Smooth muscle cell (in vitro differentiated cells): ENCODE results near the gene MBP. TPM values are rescaled to one million over a fixed set of nuclear protein-coding genes. Genes with fewer than 3 reads are reported as not detected.
"Not testable (repeated sequence)": the region's sequence is repeated elsewhere in the genome, so short reads cannot be mapped to it uniquely, and the experiment has no call there.

ENCODE experiments used
- DNase-seq: peaks from one replicate; lab custom pipeline; 2025; ENCODE audit not compliant: unreplicated experiment; lab: John Stamatoyannopoulos, UW
- H2AFZ ChIP-seq: fragments of 200-600 bp; sonication (generic); 2 replicates; pipeline ENCODE4 v1.6.0; 2016; ENCODE audit warnings: antibody characterized with exemption, low read depth, mild to moderate bottlenecking
- H3F3A ChIP-seq: fragments of 200-600 bp; sonication (generic); 2 replicates; pipeline ENCODE4 v1.6.0; 2017; ENCODE audit warnings: antibody characterized with exemption, low read depth
- H3K27ac ChIP-seq: fragments of 200-600 bp; sonication (generic); 2 replicates; pipeline ENCODE4 v1.5.1; 2016; ENCODE audit warnings: low read depth, mild to moderate bottlenecking
- H3K27me3 ChIP-seq: fragments of 200-600 bp; sonication (generic); 2 replicates; pipeline ENCODE4 v1.6.1; 2016; ENCODE audit warnings: low read depth, mild to moderate bottlenecking
- H3K36me3 ChIP-seq: fragments of 200-600 bp; sonication (generic); 2 replicates; pipeline ENCODE4 v1.5.1; 2016; ENCODE audit warnings: low read depth
- H3K4me1 ChIP-seq: fragments of 200-600 bp; sonication (generic); 2 replicates; pipeline ENCODE4 v1.5.1; 2016; ENCODE audit warnings: low read depth
- H3K4me2 ChIP-seq: fragments of 200-600 bp; sonication (generic); 2 replicates; pipeline ENCODE4 v1.6.0; 2016; ENCODE audit warnings: mild to moderate bottlenecking
- H3K4me3 ChIP-seq: fragments of 200-600 bp; sonication (generic); 2 replicates; pipeline ENCODE4 v1.5.1; 2016; ENCODE audit warnings: mild to moderate bottlenecking
- H3K79me2 ChIP-seq: fragments of 200-600 bp; sonication (generic); 2 replicates; pipeline ENCODE4 v1.6.0; 2016; ENCODE audit warnings: low read depth, mild to moderate bottlenecking
- H3K9ac ChIP-seq: fragments of 200-600 bp; sonication (generic); 2 replicates; pipeline ENCODE4 v1.6.0; 2016; ENCODE audit warnings: low read depth
- H3K9me3 ChIP-seq: fragments of 200-600 bp; sonication (generic); replicated peaks from 2 replicates; pipeline ENCODE4 v1.5.1; 2016; ENCODE audit warnings: low read depth
- H4K20me1 ChIP-seq: fragments of 200-600 bp; sonication (generic); 2 replicates; pipeline ENCODE4 v1.6.0; 2016; ENCODE audit warnings: low read depth
- WGBS: methylation state at CpG from one replicate; pipeline ENCODE4 v1.1.7; 2016; ENCODE audit warnings: low lambda C conversion rate; 5-methylcytosine and 5-hydroxymethylcytosine counted together
- polyA plus RNA-seq: library from polyadenylated mRNA; unstranded; fragments of >200 nt; fragmentation: Nextera tagmentation; extraction: Ambion mirVana; gene quantifications from 2 replicates; pipeline ENCODE4 v1.2.1, GENCODE V29; 2016
- total RNA-seq: library from RNA; depleted of rRNA; stranded (reverse); fragments of >200 nt; gene quantifications from 2 replicates; pipeline ENCODE4 v1.2.3, GENCODE V29; 2014
- TF ChIP-seq, protein P1 (sequence below): fragments of 200-600 bp; sonication (generic); IDR thresholded peaks from 2 replicates; pipeline ENCODE4 v1.5.1; 2017; ENCODE audit warnings: borderline replicate concordance, mild to moderate bottlenecking, antibody characterized with exemption; ENCODE audit not compliant: insufficient read depth, poor library complexity, severe bottlenecking

MBP gene
- total and polyA plus RNA-seq, 2 experiments from 2014 or later, result 1.4 to 5.1 TPM

GRCh38 chr18:76992226-76993084, 140.1 kb downstream of the MBP start:
- 83% methylated on average over 17 of the region's 17 CpGs for WGBS
- Histone ChIP-seq H4K20me1 (no peaks in the 10 kb centered on the region), H3K79me2 (no peaks in the 10 kb centered on the region), H3K4me1 (no peaks in the 10 kb centered on the region), H3K27ac (no peak overlapping the region), H3K9ac (no peak overlapping the region), H2AFZ (no peak overlapping the region), H3K4me2 (no peak overlapping the region), H3F3A (no peaks in the 10 kb centered on the region), H3K9me3 (no peaks in the 10 kb centered on the region), H3K36me3 (no peaks in the 10 kb centered on the region), H3K27me3 (peaks cover 8% of the 10 kb centered on the region), H3K4me3 (no peak overlapping the region)
- DNase-seq, result no peak
- TF ChIP-seq, protein P1, sequence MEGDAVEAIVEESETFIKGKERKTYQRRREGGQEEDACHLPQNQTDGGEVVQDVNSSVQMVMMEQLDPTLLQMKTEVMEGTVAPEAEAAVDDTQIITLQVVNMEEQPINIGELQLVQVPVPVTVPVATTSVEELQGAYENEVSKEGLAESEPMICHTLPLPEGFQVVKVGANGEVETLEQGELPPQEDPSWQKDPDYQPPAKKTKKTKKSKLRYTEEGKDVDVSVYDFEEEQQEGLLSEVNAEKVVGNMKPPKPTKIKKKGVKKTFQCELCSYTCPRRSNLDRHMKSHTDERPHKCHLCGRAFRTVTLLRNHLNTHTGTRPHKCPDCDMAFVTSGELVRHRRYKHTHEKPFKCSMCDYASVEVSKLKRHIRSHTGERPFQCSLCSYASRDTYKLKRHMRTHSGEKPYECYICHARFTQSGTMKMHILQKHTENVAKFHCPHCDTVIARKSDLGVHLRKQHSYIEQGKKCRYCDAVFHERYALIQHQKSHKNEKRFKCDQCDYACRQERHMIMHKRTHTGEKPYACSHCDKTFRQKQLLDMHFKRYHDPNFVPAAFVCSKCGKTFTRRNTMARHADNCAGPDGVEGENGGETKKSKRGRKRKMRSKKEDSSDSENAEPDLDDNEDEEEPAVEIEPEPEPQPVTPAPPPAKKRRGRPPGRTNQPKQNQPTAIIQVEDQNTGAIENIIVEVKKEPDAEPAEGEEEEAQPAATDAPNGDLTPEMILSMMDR, result no peak

GRCh38 chr18:76991021-76991688, 141.4 kb downstream of the MBP start:
- H3K27ac ChIP-seq, result no peak overlapping the region
- no peaks in the 10 kb centered on the region for H3K79me2 ChIP-seq
- 91% methylated on average over 18 of the region's 20 CpGs for WGBS
- no peak overlapping the region for H3K9ac ChIP-seq
- no peak overlapping the region for H3K4me3 ChIP-seq
- H3K9me3 ChIP-seq, result no peaks in the 10 kb centered on the region
- no peak overlapping the region for H2AFZ ChIP-seq
- TF ChIP-seq, protein P1, result no peak
- peaks cover 7% of the 10 kb centered on the region for H3K27me3 ChIP-seq
- H4K20me1 ChIP-seq, result no peaks in the 10 kb centered on the region
- H3K36me3 ChIP-seq, result no peaks in the 10 kb centered on the region
- DNase-seq, result no peak
- H3F3A ChIP-seq, result no peaks in the 10 kb centered on the region
- no peaks in the 10 kb centered on the region for H3K4me1 ChIP-seq
- no peak overlapping the region for H3K4me2 ChIP-seq

DNA sequence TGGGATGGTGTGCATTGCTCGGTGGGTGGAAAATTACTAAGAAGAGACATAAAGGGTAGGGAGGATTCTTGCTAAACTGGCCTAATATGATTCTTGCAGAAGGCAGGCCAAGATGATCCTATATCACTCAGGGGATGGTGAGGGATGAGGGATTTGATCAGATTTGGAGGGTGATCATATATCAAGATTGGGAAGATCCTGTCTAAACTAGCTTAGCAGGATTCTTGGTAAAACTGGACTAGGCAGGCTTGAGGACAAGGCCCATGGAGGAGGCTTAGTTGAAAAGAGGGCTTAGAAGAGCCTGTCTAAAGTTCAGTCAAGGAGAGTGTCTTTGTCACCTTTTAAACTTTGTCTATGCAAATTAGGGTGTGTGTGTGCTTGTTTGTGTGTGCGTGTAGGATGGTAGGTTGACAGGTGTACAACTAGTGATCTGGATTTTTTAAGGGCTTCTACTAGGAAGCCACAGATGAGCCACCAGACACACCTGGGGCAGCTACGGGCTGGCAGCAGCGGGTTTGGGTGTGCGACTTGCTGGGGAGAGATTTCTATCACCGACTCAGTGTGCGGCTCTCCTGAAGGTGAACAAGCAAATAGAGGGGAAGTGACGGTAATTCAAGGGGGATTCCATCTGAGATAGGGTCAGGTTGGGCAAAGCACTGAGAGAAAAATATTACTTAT, 142.1 kb downstream of the MBP start:
- H3K27ac ChIP-seq, H2AFZ ChIP-seq, H4K20me1 ChIP-seq, H3K9me3 ChIP-seq, H3K27me3 ChIP-seq, H3K79me2 ChIP-seq, H3K4me2 ChIP-seq, H3K36me3 ChIP-seq, DNase-seq, H3F3A ChIP-seq, H3K9ac ChIP-seq, H3K4me3 ChIP-seq, H3K4me1 ChIP-seq: not testable (repeated sequence)
- WGBS, result 85% methylated on average over 8 of the region's 8 CpGs

DNA sequence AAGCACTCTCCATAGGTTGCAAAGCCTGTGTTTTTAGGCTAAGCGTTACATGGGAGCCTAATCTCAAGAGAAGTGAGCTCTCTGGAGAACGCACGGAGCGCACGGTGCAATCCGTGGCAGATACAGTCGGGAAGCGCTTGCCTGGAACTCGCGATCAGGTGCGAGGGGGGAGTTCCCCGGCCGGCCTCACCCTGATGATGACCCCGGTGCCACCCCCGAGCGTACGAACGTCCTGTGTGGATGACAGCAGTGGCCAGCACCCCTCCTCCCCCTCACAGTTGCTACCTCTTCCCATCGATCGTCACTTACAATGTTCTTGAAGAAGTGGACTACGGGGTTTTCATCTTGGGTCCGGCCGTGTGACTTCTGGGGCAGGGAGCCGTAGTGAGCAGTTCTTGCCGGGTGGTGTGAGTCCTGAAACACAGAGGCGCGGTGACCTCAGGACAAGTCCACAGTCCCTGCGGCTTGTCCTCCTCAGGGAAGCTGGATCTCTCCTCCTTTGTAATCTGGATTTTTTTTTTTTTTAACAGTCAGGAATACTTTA, 142.9 kb downstream of the MBP start:
- H3K9ac ChIP-seq, result no peak overlapping the region
- DNase-seq, result no peak
- TF ChIP-seq, protein P1, result no peak

More for the DNA sequence above, 142.9 kb downstream of the MBP start:
- Histone ChIP-seq H3K4me3 (no peak overlapping the region), H3K36me3 (no peaks in the 10 kb centered on the region), H2AFZ (no peak overlapping the region), H3F3A (no peaks in the 10 kb centered on the region), H3K9me3 (no peaks in the 10 kb centered on the region), H3K27me3 (no peaks in the 10 kb centered on the region), H3K4me1 (no peaks in the 10 kb centered on the region), H4K20me1 (no peaks in the 10 kb centered on the region), H3K27ac (no peak overlapping the region), H3K4me2 (no peak overlapping the region), H3K79me2 (no peaks in the 10 kb centered on the region)
- 94% methylated on average over 28 of the region's 28 CpGs for WGBS
